Activated CD4-positive, alpha-beta T cell treated with anti-CD3 and anti-CD28 coated beads, Interleukin-2, amount 50 U/mL, for 4 hours (primary cell): ENCODE results near the gene EPHB4.
"Not testable (repeated sequence)": the region's sequence is repeated elsewhere in the genome, so short reads cannot be mapped to it uniquely, and the experiment has no call there.

Source experiments
- DNase-seq, 2 experiments: peaks; one replicate each; pipeline ENCODE4 v3.0.0-alpha.2; 2020

Gene EPHB4

DNA sequence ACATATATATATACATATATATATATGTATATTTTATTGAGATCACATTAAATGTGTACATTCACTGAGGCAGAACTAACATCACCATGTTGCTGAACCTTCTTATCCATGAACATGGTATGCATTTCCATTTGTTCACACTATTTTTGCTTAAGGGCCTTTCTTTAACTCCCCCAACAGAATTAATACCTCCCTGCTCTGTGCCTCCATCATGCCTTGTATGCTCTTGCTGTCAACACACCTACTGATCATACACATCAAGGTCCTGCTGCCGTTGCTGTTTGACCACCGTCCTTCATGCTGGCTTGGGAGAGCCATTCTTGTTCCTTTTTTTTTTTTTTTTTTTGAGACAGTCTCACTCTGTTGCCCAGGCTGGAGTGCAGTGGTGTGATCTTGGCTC, 43.5 kb downstream of the EPHB4 start:
- DNase-seq: no peak

GRCh38 chr7:100781255-100781654, 46.1 kb downstream of the EPHB4 start:
- DNase-seq: no peak

GRCh38 chr7:100779359-100779758, 48.0 kb downstream of the EPHB4 start:
- DNase-seq: no peak

DNA sequence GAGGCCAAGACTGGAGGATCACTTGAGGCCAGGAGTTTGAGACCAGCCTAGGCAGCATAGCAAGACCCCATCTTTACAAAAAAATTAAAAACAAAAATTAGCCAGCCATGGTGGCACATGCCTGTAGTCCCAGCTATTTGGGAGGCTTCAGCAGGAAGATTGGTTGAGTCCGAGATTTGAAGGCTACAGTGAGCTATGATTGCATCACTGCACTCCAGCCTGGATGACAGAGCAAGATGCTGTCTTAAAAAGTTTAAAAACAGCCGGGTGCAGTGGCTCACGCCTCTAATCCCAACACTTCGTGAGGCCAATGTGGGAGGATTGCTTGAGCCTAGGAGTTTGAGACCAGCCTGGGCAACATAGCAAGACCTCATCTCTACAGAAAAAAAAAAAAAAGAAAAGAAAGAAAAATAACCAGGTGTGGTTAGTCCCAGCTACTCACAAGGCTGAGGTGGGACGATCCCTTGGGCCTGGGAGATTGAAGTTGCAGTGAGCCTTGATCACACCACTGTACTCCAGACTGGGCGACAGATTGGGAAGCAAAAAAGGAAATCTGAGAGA, 49.2 kb downstream of the EPHB4 start:
- DNase-seq: no peak

- DNase-seq: no peak
Measured at GRCh38 chr7:100773491-100773890, 53.8 kb downstream of the EPHB4 start.

GRCh38 chr7:100768784-100769183, 58.5 kb downstream of the EPHB4 start:
- no peak for DNase-seq

GRCh38 chr7:100765250-100765649, 62.1 kb downstream of the EPHB4 start:
- DNase-seq: no peak

- DNase-seq: no peak
Measured at GRCh38 chr7:100764841-100765240, 62.5 kb downstream of the EPHB4 start.

DNA sequence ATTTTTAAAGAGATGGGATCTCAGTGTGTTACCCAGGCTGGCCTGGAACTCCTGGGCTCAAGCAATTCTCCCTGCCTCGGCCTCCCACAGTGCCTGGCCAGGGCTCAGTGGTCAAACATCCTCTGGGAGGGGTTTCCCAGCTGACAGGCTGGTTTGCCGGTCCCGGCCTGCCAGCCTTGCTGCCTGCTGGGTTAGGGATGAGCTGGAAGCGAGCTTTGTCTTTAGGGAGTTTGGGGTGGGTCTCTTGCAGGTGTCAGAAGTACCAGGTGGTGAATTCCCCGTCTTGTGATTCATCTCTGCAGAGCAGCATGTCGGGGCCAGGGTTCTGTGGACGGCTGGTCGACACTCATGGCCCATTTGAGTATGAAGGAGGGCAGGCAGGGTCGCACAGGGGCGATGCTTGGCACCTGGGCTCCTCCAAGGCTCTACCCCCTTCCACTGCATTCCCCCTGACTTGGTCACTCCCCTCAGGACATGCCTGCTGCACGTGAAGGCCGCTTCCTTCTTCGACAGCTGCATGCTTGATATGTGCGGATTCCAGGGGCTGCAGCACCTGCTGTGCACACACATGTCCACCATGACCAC, 63.7 kb downstream of the EPHB4 start:
- no peak for DNase-seq

- DNase-seq: not testable (repeated sequence)
Measured at GRCh38 chr7:100762841-100763240, 64.5 kb downstream of the EPHB4 start.

GRCh38 chr7:100759357-100760171, 67.8 kb downstream of the EPHB4 start:
- no peak for DNase-seq

GRCh38 chr7:100753750-100754149, 73.6 kb downstream of the EPHB4 start:
- DNase-seq: no peak

GRCh38 chr7:100752994-100753393, 74.3 kb downstream of the EPHB4 start:
- DNase-seq: no peak
